HG03457 (cell line): ENCODE measurements around the gene PLCB2.

Experiments
- ATAC-seq: cut with Tn5 transposase; IDR thresholded peaks from one replicate; pipeline ENCODE4 v1.9.1; 2021; ENCODE audit warnings: moderate number of reproducible peaks; ENCODE audit not compliant: unreplicated experiment

Gene PLCB2

DNA sequence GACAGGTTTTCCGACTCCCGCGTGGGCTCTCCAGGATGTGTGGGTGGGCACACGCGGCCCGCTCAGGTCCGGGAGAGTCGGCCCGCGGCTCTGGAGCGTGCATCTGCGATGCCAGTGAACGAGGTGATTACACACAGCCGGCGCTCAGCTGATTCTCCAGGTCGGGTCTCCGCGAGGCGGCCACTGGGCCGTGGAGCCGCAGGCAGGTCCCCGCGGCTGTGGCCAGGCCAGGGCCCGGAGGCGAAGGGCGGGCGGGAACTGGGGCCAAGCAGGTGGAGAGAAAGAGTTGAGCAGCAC, 55.6 kb downstream of the PLCB2 start:
- ATAC-seq = no peak

DNA sequence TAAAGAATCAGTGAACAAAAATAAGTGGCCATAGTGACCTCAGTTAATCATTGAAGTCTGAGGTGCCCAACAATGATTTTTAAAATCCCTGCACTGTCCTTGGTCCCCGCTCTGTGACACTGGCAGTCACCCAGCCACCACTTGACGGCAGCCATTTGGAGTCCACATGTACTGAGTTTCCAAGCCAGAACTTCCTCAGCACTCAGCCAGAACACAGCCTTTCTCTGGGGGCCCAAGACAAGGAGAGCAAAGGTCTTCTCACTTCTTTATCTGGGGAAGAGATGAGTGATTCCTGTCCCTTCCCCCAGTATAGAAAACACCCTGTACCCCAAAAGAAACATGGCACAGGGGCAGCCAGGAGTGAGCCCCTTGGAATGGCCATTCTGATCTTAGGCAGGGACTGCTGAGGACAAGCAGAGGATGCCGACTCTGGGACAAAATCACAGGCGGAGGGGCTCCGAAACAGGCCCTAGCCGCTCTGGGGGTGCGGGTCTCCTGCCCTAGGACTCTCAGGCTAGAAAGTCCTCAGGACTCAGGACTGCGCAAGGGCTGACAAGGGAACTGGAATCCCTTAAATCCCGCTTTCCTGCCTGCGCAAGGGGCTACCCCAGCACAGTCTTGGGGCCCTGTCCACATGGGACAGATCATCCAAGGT, 56.1 kb downstream of the PLCB2 start:
- no peak for ATAC-seq

DNA sequence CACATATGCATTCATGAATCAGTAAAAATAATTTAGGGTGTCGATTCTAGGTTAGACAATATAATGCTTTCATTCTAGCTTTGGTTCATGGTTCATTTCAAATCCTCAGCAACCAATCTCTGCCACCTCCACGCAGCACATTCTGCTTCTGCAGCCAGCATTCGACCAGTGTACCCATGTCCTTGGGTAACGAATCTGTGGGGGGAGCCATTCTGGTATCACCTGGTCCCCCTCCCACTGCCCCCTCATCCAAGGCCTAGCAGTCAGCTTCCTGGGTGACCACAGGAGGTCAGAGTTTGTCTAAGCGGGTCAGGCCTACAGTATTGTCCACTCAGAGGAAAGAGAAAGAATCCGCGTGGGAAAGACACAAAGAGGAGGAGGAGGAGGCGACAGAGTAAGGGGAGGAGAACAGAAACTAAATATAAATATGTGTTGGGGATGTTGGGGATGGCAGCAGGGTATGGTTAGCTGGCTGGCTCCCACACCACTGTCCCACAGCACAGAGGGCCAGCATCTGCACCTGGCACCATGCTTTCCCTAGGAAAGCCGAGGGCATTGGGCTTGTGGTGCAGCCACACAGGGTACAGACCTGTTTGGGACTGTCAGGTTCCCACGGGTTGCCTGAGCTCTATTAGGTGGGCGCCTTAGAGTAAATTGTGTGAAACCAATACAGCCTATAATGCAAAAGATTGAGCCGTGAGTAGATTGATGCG, 56.8 kb downstream of the PLCB2 start:
- no peak for ATAC-seq

DNA sequence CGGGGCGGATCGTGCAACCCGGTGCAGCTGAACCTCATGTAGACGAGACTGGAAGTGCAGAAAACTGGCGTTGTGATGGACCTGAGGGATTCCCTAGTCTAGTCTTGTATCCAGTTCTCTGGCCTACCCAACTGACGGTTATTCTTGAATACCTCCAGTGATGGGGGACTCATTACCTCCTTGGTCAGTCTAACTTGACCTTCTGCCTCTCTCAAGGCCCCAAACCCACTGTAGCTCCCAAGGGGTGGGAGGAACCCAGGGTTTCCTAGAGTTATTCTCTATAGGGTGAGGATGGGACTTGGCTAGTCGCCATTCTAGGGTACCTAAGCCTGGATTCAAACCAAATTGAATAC, 57.5 kb downstream of the PLCB2 start:
- ATAC-seq = no peak

DNA sequence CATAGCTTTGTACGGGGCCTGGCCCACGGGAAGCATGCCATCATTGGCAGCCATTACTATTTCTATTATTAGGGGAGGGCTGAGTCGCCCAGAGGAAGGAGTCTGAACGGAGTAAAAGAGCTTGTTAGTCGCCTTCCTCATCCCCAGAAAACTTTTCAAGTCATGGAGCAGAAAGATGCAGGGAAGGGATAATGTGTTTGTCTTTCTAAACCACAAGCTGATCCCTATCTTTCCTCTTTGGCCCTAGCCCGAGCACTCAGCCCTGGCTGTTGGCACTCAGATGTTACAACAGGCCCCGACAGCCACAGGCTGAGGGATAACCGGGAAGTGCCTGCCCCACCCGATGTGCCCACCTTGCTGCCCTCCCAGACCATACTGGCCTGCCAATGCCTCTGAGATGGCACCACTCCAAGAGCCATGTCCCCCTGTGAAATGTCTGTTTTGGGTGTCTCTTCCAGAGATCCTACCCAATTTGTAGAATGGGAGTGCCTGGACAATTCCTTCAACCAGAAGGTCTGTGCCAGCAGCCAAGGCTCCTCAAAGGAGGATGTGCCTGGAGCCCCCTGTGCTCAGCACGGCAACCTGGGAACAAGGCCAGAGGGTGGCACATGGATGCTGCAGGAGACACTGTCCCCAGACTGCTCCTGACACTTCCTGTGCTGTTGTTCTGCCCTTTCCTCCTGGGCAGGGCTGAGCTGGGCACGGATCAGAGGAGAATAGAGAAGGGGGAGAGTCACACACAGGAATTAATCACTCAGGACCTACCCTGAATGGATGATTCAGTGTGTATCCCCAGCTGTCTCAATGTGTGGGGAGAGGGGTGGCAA, 58.0 kb downstream of the PLCB2 start:
- no peak for ATAC-seq

DNA sequence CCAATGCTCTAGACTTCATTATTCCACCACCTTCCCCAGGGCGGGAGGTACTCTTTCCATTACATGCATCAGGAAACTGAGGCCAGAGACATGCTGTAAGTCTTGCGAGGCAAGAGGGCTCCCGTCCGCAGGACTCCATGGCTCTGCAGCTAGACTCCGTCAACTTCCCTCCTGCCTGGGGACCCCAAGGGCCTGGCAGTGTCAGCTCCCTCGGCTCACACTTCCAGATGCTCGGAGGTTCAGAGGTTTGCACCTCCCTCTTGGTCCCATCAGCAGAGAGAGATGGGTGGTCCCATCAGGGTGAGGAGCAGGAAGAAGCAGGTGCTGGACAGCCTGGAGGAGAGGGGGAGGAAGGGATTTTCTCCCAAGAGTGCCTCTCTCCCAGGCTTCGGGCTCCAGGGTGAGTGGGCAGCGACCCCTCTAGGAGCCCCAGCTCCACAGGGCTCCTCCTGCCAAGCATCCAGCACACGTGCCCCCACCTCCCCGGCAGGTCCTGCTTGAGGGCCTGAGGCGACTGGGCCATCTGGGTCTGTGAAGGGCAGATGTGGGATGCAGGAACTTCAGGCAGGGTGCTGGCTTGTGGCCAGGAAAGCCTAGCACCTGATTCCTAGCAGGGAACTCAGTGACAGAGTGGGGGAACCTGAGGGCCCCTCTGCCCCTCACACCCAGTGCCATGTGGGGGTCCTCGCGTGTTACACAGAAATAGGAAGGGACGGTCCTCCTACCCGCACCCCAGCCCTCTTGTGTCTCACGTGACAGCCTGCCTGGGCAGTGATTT, 59.5 kb downstream of the PLCB2 start:
- no peak for ATAC-seq

DNA sequence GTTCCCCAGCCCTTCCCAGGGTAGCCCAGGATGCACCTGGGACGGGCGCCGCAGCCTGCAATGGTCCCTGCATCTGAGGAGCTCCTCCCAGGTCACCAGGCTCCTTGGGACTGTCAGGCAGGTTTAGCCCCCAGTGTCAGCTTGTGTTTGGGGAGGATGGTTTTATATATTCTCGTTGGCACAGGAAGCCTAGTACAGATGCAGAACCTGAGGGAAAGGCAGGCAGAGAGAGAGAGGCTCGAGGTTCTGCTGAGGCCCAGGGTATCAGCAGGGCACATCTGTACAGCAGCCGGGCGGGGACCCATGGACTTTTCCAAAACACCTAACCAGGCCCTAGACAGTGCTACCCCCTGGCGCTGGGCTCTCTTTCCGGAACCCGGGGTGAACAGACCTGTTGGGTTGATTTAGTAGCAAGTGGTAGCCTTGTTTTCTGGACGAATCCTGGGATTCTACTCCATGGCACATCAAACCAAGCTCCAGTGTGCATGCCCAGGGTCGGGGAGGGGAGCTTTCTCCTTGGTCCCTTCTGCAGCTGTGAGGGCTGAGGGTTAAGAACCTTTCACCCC, 60.2 kb downstream of the PLCB2 start:
- no peak for ATAC-seq

DNA sequence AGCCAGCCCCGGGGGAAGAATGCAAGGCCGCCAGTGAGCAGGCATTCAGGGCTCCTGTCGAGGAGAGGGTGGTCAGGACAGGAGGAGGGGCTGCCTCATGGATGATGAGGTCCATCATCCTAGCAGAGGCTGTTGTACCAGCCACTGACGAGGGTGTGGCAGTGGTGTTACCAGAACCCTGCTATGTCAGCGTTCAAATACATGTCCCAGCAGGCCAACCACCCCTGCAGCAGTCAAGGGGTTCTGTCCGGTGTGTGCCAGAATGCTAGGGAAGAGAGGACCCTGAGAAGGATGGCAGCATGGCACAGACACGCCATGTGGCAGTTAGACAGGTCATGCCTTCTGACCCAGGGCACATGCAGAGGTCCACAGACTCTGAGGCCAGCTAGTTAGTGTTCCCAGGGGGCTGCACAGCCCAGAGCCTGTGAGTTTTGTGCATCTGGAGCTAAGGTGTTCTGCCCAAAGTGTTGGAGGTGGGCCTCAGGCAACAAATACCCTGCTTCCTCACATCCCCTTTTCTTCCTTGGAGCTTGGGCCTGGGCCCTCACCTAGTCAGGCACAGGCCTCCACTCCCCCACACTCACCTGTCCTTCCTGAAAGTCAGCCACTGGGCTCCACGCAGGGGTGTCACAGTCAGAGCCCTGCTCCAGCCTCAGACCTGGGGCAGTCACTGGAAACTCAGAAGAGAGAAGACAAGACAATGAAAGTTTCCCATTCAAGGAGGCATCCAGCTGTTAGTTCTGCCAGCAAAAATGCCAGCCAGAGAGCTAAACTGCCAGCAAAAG, 61.0 kb downstream of the PLCB2 start:
- no peak for ATAC-seq

DNA sequence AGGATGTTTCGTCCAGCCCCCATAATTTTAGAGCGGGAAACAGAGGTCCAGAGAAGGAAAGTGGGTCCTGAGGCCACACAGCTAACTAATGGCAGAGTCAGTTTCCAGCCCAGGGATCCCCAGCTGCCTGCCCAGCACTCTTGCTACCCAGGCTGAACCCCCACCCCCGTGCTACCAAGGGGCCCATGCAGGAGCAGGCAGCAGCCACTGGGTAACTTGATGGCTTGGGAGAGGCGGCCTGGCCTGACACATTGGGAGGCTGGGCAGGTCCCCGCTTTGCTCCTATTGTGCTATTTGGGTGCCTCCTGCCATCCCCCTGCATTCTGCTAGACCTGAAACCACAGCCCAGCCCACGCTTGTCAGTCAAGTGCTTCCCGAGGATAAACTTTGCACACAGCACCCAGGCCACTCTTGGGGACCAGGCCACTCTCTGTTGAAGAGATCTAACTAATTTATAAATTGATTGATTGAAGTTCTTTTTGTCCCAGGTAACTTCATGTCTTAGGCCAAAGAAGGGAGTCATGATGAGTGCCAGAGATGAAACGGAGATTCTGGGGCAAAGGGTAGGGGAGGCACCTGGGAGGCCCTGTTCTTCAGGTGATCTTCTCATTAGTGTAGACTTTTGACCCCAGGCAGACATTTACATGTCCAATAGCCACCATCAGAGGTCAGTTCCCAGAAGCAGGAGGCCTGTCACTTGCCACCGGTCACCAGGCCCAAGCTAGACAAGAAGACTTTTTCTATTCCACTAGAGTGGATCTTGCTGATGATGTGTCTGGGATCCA, 61.9 kb downstream of the PLCB2 start:
- ATAC-seq = no peak

DNA sequence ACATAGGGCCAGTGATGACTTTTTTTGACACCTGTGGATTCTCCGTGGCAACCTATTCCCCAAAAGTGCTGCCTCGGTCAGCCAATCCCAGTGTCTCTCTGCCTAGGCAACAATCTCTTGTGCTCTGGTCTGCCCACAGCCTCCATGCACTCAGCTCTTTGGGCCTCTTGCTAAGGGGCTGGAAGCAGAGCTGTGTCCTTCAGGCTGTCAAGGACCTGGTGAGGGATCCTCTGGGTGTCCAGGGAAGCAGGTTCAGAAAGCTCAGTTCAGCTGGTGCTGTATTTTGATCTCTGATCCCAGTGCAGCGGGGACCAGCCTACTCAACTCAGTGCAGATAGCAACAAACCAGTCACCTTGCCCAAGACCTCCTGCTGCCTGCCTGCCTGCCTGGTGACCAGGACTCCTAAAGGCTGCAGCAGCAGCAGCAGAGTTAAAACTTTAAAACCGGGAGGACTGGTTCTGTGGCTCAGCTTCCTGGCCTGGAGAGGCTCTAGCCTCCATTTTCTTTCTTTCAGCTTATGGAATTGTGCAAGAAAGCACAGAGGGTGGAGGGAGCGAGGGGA, 62.7 kb downstream of the PLCB2 start:
- ATAC-seq = no peak

DNA sequence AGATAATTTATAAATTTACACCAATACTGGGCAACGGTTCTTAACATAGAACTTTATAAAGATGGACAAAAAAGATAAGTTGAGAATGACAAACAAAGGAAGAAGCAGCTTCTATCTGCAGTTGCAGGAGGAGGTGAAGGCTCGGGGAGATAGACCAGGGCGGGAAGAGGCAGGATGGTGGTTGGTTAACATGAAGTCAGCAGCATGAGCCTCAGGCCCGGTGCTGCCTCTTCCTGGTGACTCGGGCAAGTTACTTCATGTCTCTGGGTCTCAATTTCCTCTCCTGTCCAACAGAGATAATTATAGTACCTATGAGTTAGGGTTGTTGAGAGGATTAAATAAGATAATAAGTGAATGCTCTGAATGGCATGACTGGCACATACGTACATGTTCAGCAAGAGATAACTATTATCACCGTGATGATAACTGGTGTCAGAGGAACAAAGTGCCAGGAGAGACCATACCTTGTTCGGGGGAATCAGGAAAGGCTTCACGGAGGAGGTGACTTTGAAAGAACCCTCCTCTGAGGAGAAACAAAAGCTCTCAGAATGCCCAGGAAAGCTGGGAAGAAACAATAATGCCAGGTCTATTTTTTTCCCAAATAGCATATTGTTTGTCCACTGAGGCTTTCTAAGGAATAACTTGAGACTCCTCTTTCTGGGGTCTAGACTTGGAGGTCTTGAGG, 64.5 kb downstream of the PLCB2 start:
- no peak for ATAC-seq

DNA sequence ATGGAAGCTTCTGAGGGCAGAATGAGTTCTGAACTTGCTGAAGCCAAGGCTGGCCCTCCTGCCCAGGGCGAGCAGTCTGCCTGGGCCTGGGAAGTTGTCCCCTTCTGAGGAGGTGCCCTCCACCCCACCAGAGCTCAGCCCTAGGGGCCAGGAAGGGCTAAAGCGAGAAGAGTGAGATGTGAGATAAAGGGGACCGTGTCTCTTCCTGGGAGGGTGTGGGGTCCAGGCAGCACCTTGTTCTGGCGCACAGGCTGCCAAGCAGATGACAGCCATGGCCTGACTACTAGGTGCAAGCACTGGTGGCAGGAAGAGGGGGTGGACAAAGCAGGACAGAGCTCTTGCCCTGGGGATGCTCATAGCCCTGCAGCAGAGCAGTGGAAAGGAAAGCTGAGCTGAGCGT, 65.1 kb downstream of the PLCB2 start:
- no peak for ATAC-seq

DNA sequence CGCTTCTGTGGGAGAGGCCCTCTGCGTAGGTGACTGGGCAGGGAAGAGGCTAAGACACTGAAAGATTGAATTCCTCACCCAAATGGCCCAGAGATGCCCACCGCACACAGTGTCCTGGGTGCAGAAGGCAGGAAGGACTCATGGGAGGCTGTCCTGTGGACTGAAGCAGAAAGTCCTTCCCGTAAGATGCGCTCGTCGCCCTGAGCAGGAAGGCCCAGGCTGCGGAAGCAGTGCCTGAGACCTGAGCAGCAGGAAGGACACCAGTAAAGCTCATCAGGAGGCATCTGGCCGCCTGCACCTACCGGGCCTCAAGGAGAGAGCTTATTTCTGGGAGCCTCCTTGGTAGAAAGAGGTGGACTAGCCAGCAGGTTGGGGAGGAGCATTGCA, 65.5 kb downstream of the PLCB2 start:
- no peak for ATAC-seq

DNA sequence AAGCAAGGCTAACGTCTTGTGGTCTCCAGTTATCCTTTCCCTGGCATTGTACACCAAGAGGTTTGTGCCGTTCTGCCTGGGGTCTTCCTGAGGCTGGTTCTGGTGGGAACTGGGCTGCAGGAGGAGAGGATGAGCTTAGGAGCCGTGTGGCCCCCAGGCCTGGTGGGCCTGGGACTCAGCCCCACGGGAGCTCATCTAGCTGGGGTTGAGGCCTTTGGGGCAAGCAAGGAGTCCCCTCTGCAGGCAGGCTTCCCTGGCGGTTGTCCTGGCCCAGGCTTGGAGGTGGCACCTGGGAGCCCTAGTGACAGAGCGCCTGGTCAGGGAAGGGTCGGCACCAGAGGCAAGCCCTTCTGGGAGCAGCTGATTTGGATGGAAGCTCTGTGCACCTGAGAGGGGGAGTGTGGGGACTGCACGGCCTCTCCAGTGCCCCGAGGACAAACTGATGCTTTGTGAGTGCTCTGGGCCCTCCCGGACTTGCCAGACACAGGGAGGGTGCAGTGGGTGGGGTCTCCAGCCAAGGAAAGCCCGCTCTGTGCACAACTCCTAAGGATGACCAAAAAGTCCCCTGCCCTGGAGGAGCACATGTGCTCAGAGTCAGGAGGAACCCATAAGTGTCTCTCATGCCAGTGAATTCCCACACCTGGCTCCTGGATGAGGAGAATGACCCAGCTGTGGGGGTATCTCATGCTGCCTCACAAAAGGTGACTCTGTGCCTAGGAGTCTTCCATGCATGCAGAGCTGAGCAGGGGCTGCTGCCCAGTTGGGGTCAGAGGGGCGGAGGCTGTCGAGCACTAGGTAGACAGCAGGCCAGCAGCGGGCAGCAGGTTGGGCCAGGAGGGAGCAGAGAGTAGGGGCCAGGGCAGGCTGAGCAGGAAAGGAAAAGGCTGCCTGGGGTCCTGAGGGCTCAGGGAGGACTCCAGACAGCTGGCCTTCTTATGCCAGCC, 66.2 kb downstream of the PLCB2 start:
- no peak for ATAC-seq

DNA sequence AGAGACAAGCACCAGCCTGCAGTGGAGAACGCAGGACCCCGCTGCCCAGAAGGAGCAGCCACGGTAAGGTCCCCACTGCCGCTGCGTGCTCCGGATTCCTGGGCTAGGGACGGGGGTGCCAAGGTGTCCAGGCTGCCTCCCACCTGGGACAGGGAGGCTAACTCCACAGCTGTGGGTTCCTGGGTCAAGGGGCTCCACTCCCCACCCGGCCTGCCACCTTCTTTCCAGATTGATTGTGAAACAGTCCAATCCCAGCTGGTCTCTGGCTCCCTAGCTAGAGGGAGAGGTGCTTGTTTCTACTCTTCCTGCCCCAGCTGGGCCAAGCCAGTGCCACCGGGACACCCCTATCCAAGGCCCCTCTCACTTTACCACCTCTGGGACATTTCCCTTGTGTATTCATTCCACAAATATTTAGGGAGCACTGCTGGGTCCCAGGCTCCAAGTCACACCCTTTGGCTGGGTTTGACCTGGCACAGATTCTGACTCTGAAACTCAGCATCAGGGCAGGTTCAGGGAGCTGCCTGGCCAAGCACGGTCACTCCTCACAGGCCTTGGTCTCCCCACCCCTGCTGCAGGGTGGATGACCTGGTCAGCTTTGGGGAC, 67.0 kb downstream of the PLCB2 start:
- no peak for ATAC-seq

DNA sequence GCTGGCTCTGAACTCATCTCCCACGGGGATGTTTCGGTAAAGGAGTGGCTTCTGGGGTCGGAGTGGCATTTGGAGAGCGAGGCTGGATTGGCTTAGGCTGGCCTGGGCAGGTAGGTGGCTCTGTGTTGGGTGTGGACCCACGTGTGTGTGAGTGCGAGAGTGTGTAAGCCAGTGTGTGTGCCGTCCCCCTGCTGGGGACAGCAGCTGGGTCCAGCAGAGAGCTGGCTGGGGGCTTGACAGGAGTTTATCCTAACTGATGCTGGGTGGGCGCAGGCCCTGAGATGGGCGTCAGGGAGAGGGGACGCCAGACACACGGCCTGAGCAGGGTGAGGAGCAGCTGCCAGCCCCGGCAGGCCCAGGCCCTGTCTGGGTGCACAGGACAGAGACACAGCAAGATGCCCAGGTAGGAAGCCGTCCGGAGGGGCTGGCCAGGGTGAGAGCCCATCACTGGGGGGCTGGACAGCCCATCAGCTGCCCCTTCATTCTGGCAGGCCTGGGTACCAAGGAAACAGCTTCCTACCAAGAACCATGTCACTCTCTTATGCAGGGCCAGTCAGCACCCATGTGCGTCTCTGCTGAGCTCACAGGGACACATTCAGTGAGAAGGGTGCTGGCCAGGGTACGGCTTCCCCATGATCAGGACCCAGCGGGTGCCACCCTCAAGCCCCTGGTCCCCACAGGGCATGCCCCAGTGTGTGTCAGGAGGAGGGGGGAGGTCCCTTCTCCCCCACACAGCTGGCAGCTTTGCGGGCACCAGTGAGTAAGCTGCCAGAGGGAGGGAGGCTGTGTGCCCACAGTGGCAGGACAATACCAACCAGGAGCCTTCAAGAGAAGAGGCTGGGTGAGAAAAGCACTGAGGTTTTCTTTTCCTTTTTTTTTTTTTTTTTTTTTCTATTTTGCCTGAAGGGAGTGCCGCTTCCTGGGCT, 67.8 kb downstream of the PLCB2 start:
- ATAC-seq = no peak
